Astrocyte (in vitro differentiated cells and primary cell): Measurements from ENCODE around the gene KIAA0232.

Source experiments
- EZH2 ChIP-seq: IDR thresholded peaks from 2 replicates; pipeline ENCODE4 v1.6.1; 2012; ENCODE audit warnings: mild to moderate bottlenecking, low read length, inconsistent platforms; ENCODE audit not compliant: insufficient read depth
- TF ChIP-seq, protein P1 (sequence below): IDR thresholded peaks from 2 replicates; pipeline ENCODE4 v1.5.1; 2011; ENCODE audit warnings: low read depth, mild to moderate bottlenecking, inconsistent platforms, low read length, moderate library complexity; ENCODE audit not compliant: insufficient read depth

DNA sequence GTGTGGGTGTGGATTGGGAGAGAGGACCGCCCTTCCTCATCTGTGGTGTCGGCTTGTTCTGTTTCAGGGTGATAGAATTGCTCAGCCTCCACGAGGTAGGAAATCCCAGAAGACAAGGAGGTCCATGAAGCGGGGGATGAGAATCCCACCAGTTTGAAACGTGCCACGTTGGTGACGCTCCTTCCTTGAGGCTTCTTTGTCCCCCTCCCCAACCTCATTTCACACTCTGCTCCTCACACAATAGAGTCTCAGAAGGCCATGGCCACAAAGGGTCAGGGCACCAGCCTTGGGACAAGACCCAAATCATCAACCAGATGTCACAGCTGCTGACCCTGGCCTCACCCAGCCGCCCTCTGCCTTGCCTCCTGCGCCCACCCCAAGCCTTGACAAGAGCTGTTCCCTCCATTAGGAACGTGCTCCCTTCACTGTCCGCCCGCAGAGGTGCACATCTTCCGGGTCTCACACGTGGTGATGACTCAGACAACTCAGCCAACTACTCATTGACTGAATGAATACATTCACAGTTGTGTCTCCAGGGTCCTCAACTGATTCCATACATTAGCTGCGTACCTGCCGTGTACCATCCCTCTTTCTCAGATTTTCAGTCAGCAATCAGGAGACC, 48.3 kb upstream of the KIAA0232 start:
- TF ChIP-seq, protein P1, sequence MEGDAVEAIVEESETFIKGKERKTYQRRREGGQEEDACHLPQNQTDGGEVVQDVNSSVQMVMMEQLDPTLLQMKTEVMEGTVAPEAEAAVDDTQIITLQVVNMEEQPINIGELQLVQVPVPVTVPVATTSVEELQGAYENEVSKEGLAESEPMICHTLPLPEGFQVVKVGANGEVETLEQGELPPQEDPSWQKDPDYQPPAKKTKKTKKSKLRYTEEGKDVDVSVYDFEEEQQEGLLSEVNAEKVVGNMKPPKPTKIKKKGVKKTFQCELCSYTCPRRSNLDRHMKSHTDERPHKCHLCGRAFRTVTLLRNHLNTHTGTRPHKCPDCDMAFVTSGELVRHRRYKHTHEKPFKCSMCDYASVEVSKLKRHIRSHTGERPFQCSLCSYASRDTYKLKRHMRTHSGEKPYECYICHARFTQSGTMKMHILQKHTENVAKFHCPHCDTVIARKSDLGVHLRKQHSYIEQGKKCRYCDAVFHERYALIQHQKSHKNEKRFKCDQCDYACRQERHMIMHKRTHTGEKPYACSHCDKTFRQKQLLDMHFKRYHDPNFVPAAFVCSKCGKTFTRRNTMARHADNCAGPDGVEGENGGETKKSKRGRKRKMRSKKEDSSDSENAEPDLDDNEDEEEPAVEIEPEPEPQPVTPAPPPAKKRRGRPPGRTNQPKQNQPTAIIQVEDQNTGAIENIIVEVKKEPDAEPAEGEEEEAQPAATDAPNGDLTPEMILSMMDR: no peak
- no peak for TF ChIP-seq EZH2
